A549 (cell line): ENCODE data around the gene SLC25A47. TPM values are rescaled to one million over a fixed set of nuclear protein-coding genes. Genes with fewer than 3 reads are reported as not detected.

Experiments used
- ATAC-seq, 2 experiments: fragments of 200-7000 bp in 1 of 2; fragments of >200 bp in 1 of 2; cut with Nextera tagmentation in 1 of 2; cut with Tn5 transposase in 1 of 2; 3 replicates each; pipeline versions ENCODE4 v1.8.0 to v1.9.1; 2018 to 2020; ENCODE audit warnings: mild to moderate bottlenecking in 1 of 2, moderate library complexity in 1 of 2
- CTCF ChIA-PET: fragments of 300-600 bp; sonication (Branson Sonifier 250); formaldehyde crosslinking; extraction: SDS; loops from one replicate; lab custom pipeline; 2021; ENCODE audit warnings: antibody characterized with exemption, inconsistent platforms; lab: Yijun Ruan, JAX
- POLR2A ChIA-PET: fragments of 350-600 bp; formaldehyde crosslinking; extraction: SDS; loops from one replicate; lab custom pipeline; 2021; ENCODE audit warnings: antibody characterized with exemption, inconsistent platforms; lab: Yijun Ruan, JAX
- DNase-seq, 2 experiments: peaks; one replicate each; pipeline versions ENCODE4 v3.0.0 to v3.0.0-alpha.2; 2011 to 2016; ENCODE audit warnings: low read depth in 1 of 2, low spot score in 1 of 2
- FAIRE-seq: peaks from 2 replicates; lab custom pipeline; 2011; peaks lifted over from hg19 to GRCh38; lab: Jason Lieb, UNC
- H3K27ac ChIP-seq, 2 experiments: fragments of >200 bp; sonication (Bioruptor Twin); formaldehyde crosslinking; 3 replicates each; pipeline ENCODE4 v1.5.1; 2016 to 2017
- H3K4me1 ChIP-seq: fragments of >200 bp; sonication (Bioruptor Twin); formaldehyde crosslinking; 3 replicates; pipeline ENCODE4 v1.6.1; 2016
- H3K4me2 ChIP-seq: fragments of >200 bp; sonication (Bioruptor Twin); formaldehyde crosslinking; 3 replicates; pipeline ENCODE4 v1.6.1; 2016
- H3K4me3 ChIP-seq: fragments of >200 bp; sonication (Bioruptor Twin); formaldehyde crosslinking; 3 replicates; pipeline ENCODE4 v1.5.1; 2016
- H3K9me3 ChIP-seq: fragments of >200 bp; sonication (Bioruptor Twin); formaldehyde crosslinking; 3 replicates; pipeline ENCODE4 v1.6.1; 2016
- BCL3 ChIP-seq: fragments of >200 bp; sonication (Bioruptor Twin); formaldehyde crosslinking; IDR thresholded peaks from 3 replicates; pipeline ENCODE4 v1.6.1; 2016
- CEBPB ChIP-seq, 2 experiments: fragments of >200 bp in 1 of 2; sonication (Bioruptor Twin) in 1 of 2; formaldehyde crosslinking in 1 of 2; IDR thresholded peaks; 2 replicates each; pipeline ENCODE4 v1.6.1; 2012 to 2016
- CHD2 ChIP-seq: fragments of 150-350 bp; IDR thresholded peaks from 2 replicates; pipeline ENCODE4 v1.6.1; 2014; ENCODE audit warnings: low read length; ENCODE audit not compliant: partially characterized antibody
- CTCF ChIP-seq: fragments of >200 bp; sonication (Bioruptor Twin); formaldehyde crosslinking; IDR thresholded peaks from 3 replicates; pipeline ENCODE4 v1.5.1; 2016
- ESRRA ChIP-seq: fragments of 150-350 bp; IDR thresholded peaks from 2 replicates; pipeline ENCODE4 v1.6.1; 2014; ENCODE audit warnings: mild to moderate bottlenecking, low read length, borderline replicate concordance
- FOSB ChIP-seq: fragments of 250-450 bp; sonication (Bioruptor Pico); IDR thresholded peaks from 2 replicates; pipeline ENCODE4 v1.5.0; 2020; ENCODE audit warnings: mild to moderate bottlenecking, moderate library complexity
- FOXS1 ChIP-seq: fragments of 250-450 bp; sonication (Bioruptor Pico); IDR thresholded peaks from 2 replicates; pipeline ENCODE4 v1.5.0; 2020; ENCODE audit warnings: mild to moderate bottlenecking, moderate library complexity
- GATA3 ChIP-seq: IDR thresholded peaks from 2 replicates; pipeline ENCODE4 v1.6.1; 2012; ENCODE audit warnings: borderline replicate concordance
- HEYL ChIP-seq: fragments of 250-450 bp; sonication (Bioruptor Pico); IDR thresholded peaks from 2 replicates; pipeline ENCODE4 v1.8.0; 2021; ENCODE audit warnings: mild to moderate bottlenecking, moderate library complexity
- HOXA7 ChIP-seq: fragments of 250-450 bp; sonication (Bioruptor Pico); IDR thresholded peaks from 2 replicates; pipeline ENCODE4 v1.5.0; 2020; ENCODE audit warnings: mild to moderate bottlenecking, moderate library complexity
- HOXB5 ChIP-seq: fragments of 250-450 bp; sonication (Bioruptor Pico); IDR thresholded peaks from 2 replicates; pipeline ENCODE4 v1.5.0; 2020; ENCODE audit warnings: mild to moderate bottlenecking, moderate library complexity
- JUN ChIP-seq, 2 experiments: fragments of >200 bp; sonication (Bioruptor Twin); formaldehyde crosslinking; IDR thresholded peaks; 2 replicates in 1 of 2; 3 replicates in 1 of 2; pipeline ENCODE4 v1.6.1; 2016 to 2017
- KDM5A ChIP-seq: fragments of 200-600 bp; sonication (generic); IDR thresholded peaks from 2 replicates; pipeline ENCODE4 v1.6.1; 2016; ENCODE audit warnings: antibody characterized with exemption, mild to moderate bottlenecking
- MAX ChIP-seq: IDR thresholded peaks from 2 replicates; pipeline ENCODE4 v1.6.1; 2012
- MYC ChIP-seq: IDR thresholded peaks from 2 replicates; pipeline ENCODE4 v1.6.1; 2012; ENCODE audit warnings: mild to moderate bottlenecking, inconsistent platforms, low read length, improper control_type of control experiment, borderline replicate concordance
- NPAS2 ChIP-seq: fragments of 250-450 bp; sonication (Bioruptor Pico); IDR thresholded peaks from 2 replicates; pipeline ENCODE4 v1.8.0; 2022; ENCODE audit warnings: mild to moderate bottlenecking, moderate library complexity, borderline replicate concordance
- NR3C1 ChIP-seq: fragments of >200 bp; sonication (Bioruptor Twin); formaldehyde crosslinking; IDR thresholded peaks from 3 replicates; pipeline ENCODE4 v1.6.1; 2017
- PBX3 ChIP-seq: IDR thresholded peaks from 2 replicates; pipeline ENCODE4 v1.6.1; 2012
- PHF8 ChIP-seq: fragments of 200-600 bp; sonication (generic); IDR thresholded peaks from 2 replicates; pipeline ENCODE4 v1.6.1; 2016; ENCODE audit warnings: low read depth, mild to moderate bottlenecking, antibody characterized with exemption, moderate library complexity, borderline replicate concordance
- POLR2AphosphoS2 ChIP-seq: conservative IDR thresholded peaks from 2 replicates; pipeline ENCODE4 v1.6.1; 2012; ENCODE audit warnings: low read length, improper control_type of control experiment, inconsistent platforms
- REST ChIP-seq: fragments of 200-600 bp; sonication (generic); IDR thresholded peaks from 2 replicates; pipeline ENCODE4 v1.6.1; 2016; ENCODE audit warnings: antibody characterized with exemption, mild to moderate bottlenecking, moderate library complexity
- RFX5 ChIP-seq: fragments of 450-650 bp; IDR thresholded peaks from 2 replicates; pipeline ENCODE4 v1.7.1; 2014; ENCODE audit warnings: antibody characterized with exemption, mild to moderate bottlenecking, moderate library complexity
- TFCP2L1 ChIP-seq: fragments of 250-450 bp; sonication (Bioruptor Pico); IDR thresholded peaks from 2 replicates; pipeline ENCODE4 v1.5.0; 2021; ENCODE audit warnings: mild to moderate bottlenecking
- ZC3H11A ChIP-seq: fragments of 450-650 bp; IDR thresholded peaks from 2 replicates; pipeline ENCODE4 v1.6.1; 2014; ENCODE audit warnings: antibody characterized with exemption, mild to moderate bottlenecking
- ZFP36 ChIP-seq: fragments of 450-650 bp; IDR thresholded peaks from 2 replicates; pipeline ENCODE4 v1.6.1; 2014; ENCODE audit warnings: borderline replicate concordance; ENCODE audit not compliant: partially characterized antibody
- WGBS: methylation state at CpG from one replicate; pipeline ENCODE4 v1.1.6; 2017; ENCODE audit errors: missing lambda C conversion rate; 5-methylcytosine and 5-hydroxymethylcytosine counted together
- polyA plus RNA-seq, 4 experiments: library from polyadenylated mRNA; depleted of rRNA in 3 of 4; stranded (reverse); fragments of >200 nt; fragmentation: RNase III in 1 of 4; extraction: RNeasy Plus Mini Kit Qiagen cat#74134 plus additional on column Dnase treatment in 1 of 4; gene quantifications; 2 replicates in 3 of 4; 3 replicates in 1 of 4; pipeline ENCODE4 v1.2.3, GENCODE V29; 2011 to 2017

SLC25A47 gene
- polyA plus RNA-seq, 2 of the 4 experiments (the other 2 are of a cell fraction), result not detected

- ChIA-PET POLR2A (interaction anchor here (0.5 to 0.6 kb wide), 2 partner anchors 23 to 44 kb away, joined by 3 to 7 read pairs; no protein-coding TSS in a partner anchor), CTCF (interaction anchor here (0.6 to 2.7 kb wide), 7 partner anchors 10 to 437 kb away, joined by 3 to 15 read pairs (median 4); no protein-coding TSS in a partner anchor)
- FAIRE-seq (no peak), ATAC-seq (no peak), DNase-seq (no peak)
- H3K27ac ChIP-seq, result no peak overlapping the region
- no peaks in the 10 kb centered on the region for H3K9me3 ChIP-seq
- 0 out of 3 replicates have a peak, but pooled peaks cover 4% of the 10 kb centered on the region for H3K4me1 ChIP-seq
- 91% methylated on average over 26 of the region's 26 CpGs for WGBS
- no peak overlapping the region for H3K4me3 ChIP-seq
- TF ChIP-seq PHF8 (no peak), HEYL (no peak), FOXS1 (CRISPR knock-in tag) (no peak), CEBPB (IDR thresholded peaks at IDR 0.05) (no peak), CTCF (no peak), BCL3 (no peak), PBX3 (no peak), ZFP36 (no peak)
- H3K4me2 ChIP-seq, result no peak overlapping the region
Observed at GRCh38 chr14:100313464-100314230, 9.5 kb upstream of the SLC25A47 start.

- no peak overlapping the region for H3K27ac ChIP-seq
- 0 out of 3 replicates have a peak, but pooled peaks cover 4% of the 10 kb centered on the region for H3K4me1 ChIP-seq
- ATAC-seq (no peak), DNase-seq (no peak), FAIRE-seq (no peak)
- WGBS, result 91% methylated on average over 6 of the region's 6 CpGs
- CTCF ChIA-PET, result interaction anchor here (1.2 to 2.7 kb wide), 3 partner anchors 11 to 63 kb away, joined by 3 to 15 read pairs (median 7); no protein-coding TSS in a partner anchor
- H3K4me2 ChIP-seq, result no peak overlapping the region
- TF ChIP-seq JUN (IDR thresholded peaks at IDR 0.05) (no peak), CHD2 (no peak), RFX5 (no peak), GATA3 (no peak), NR3C1 (no peak), HOXB5 (CRISPR knock-in tag) (no peak), REST (no peak), FOSB (no peak), CEBPB (IDR thresholded peaks at IDR 0.05) (no peak), KDM5A (no peak), TFCP2L1 (no peak), POLR2AphosphoS2 (no peak), PBX3 (no peak), HOXA7 (CRISPR knock-in tag) (no peak), ESRRA (no peak), MYC (no peak), ZC3H11A (no peak), NPAS2 (CRISPR knock-in tag) (no peak), MAX (no peak)
- H3K4me3 ChIP-seq, result no peak overlapping the region
- POLR2A ChIA-PET, result no interaction called here
- H3K9me3 ChIP-seq, result no peaks in the 10 kb centered on the region
Observed at GRCh38 chr14:100314724-100315123, 8.4 kb upstream of the SLC25A47 start.
